DMS153 treated with DMSO at 0.1 percent for 48 hours (cell line): Measurements from ENCODE around the gene BATF.

Source experiments
- DNase-seq: peaks from one replicate; lab custom pipeline; 2025; ENCODE audit not compliant: unreplicated experiment; lab: John Stamatoyannopoulos, UW

BATF gene

GRCh38 chr14:75531660-75532317, 9.5 kb downstream of the BATF start:
- no peak for DNase-seq

GRCh38 chr14:75533791-75534555, 11.7 kb downstream of the BATF start:
- DNase-seq = no peak

GRCh38 chr14:75535164-75535898, 13.1 kb downstream of the BATF start:
- no peak for DNase-seq

- no peak for DNase-seq
These were observed 14.8 kb downstream of the BATF start for GRCh38 chr14:75537071-75537470.

GRCh38 chr14:75539162-75539560, 16.9 kb downstream of the BATF start:
- DNase-seq = no peak

- DNase-seq = no peak
These were observed 17.6 kb downstream of the BATF start for GRCh38 chr14:75539561-75540478.

- DNase-seq = no peak
These were observed 18.2 kb downstream of the BATF start for GRCh38 chr14:75540479-75540851.

GRCh38 chr14:75542588-75543091, 20.4 kb downstream of the BATF start:
- no peak for DNase-seq

- DNase-seq = no peak
These were observed 21.0 kb downstream of the BATF start for GRCh38 chr14:75543253-75543652.

- DNase-seq = no peak
These were observed 21.5 kb downstream of the BATF start for GRCh38 chr14:75543786-75544185.

- DNase-seq = no peak
These were observed 23.6 kb downstream of the BATF start for GRCh38 chr14:75545907-75546306.

- no peak for DNase-seq
These were observed 25.4 kb downstream of the BATF start for GRCh38 chr14:75547552-75548250.

- DNase-seq = no peak
These were observed 26.3 kb downstream of the BATF start for GRCh38 chr14:75548544-75548943.

- no peak for DNase-seq
These were observed 26.9 kb downstream of the BATF start for GRCh38 chr14:75549169-75549568.

GRCh38 chr14:75551021-75551420, 28.8 kb downstream of the BATF start:
- no peak for DNase-seq

GRCh38 chr14:75553157-75553556, 30.9 kb downstream of the BATF start:
- DNase-seq = no peak

- DNase-seq = no peak
These were observed 31.6 kb downstream of the BATF start for GRCh38 chr14:75553761-75554364.

- DNase-seq = no peak
These were observed 32.2 kb downstream of the BATF start for GRCh38 chr14:75554482-75554881.

- no peak for DNase-seq
These were observed 36.2 kb downstream of the BATF start for GRCh38 chr14:75558440-75558839.

- no peak for DNase-seq
These were observed 36.8 kb downstream of the BATF start for GRCh38 chr14:75559045-75559444.
